Measurements from ENCODE around the gene TRPM2. TPM values are rescaled to one million over a fixed set of nuclear protein-coding genes. Genes with fewer than 3 reads are reported as not detected.
"Not testable (repeated sequence)": the region's sequence is repeated elsewhere in the genome, so short reads cannot be mapped to it uniquely, and the experiment has no call there.

TRPM2 gene
- total and polyA plus RNA-seq, 5 donors from 2014 or later = 0.38 to 3.1 (median 1.1) TPM

GRCh38 chr21:44356160-44356559 is 2.7 kb downstream of the TRPM2 start:
- no peaks in the 10 kb centered on the region for H3K36me3 ChIP-seq (ENCODE audit: control insufficient read depth, insufficient read depth, low read length)
- H3K4me1 ChIP-seq (ENCODE audit: control insufficient read depth, insufficient read depth, low read length, poor library complexity, severe bottlenecking) = peaks cover 19% of the 10 kb centered on the region
- ATAC-seq (ENCODE audit: low read depth in 2 of 2) (no peak), DNase-seq (no peak)
- Mint-ChIP-seq H3K9me3 (peaks cover 0 to 2% (median 0%) of the 10 kb centered on the region in 7 donors), H3K36me3 (no peaks in the 10 kb centered on the region), H3K27me3 (peaks cover 17% of the 10 kb centered on the region), H3K4me3 (no peak overlapping the region), H3K4me1 (peaks cover 0 to 53% (median 21%) of the 10 kb centered on the region in 4 donors), H3K27ac (peak overlapping the region in 1 of 3 donors; percentile 50)
- H3K9me3 ChIP-seq (ENCODE audit: control insufficient read depth in 2 of 2, low read length in 2 of 2) = no peaks in the 10 kb centered on the region
- no peak overlapping the region for H3K27ac ChIP-seq (ENCODE audit: insufficient read depth, low read length, poor library complexity, severe bottlenecking)
- H3K27me3 ChIP-seq (ENCODE audit: control insufficient read depth, insufficient read depth, low read length) = no peaks in the 10 kb centered on the region
- no peak overlapping the region for H3K4me3 ChIP-seq (ENCODE audit: low read depth, low read length)

GRCh38 chr21:44356636-44357035 is 3.2 kb downstream of the TRPM2 start:
- Histone ChIP-seq H3K27ac (ENCODE audit: insufficient read depth, low read length, poor library complexity, severe bottlenecking) (no peak overlapping the region), H3K4me1 (ENCODE audit: control insufficient read depth, insufficient read depth, low read length, poor library complexity, severe bottlenecking) (peaks cover 19% of the 10 kb centered on the region), H3K9me3 (ENCODE audit: control insufficient read depth in 2 of 2, low read length in 2 of 2) (no peaks in the 10 kb centered on the region), H3K36me3 (ENCODE audit: control insufficient read depth, insufficient read depth, low read length) (no peaks in the 10 kb centered on the region), H3K4me3 (ENCODE audit: low read depth, low read length) (no peak overlapping the region), H3K27me3 (ENCODE audit: control insufficient read depth, insufficient read depth, low read length) (no peaks in the 10 kb centered on the region)
- ATAC-seq (ENCODE audit: low read depth in 2 of 2) (no peak), DNase-seq (peak in 1 of 3 donors; percentile 36)
- Mint-ChIP-seq H3K9me3 (peaks cover 0 to 1% (median 0%) of the 10 kb centered on the region in 7 donors), H3K27ac (peak overlapping the region in 1 of 3 donors; percentile 50), H3K27me3 (peaks cover 17% of the 10 kb centered on the region), H3K4me3 (no peak overlapping the region), H3K4me1 (peaks cover 0 to 50% (median 21%) of the 10 kb centered on the region in 4 donors), H3K36me3 (no peaks in the 10 kb centered on the region)

GRCh38 chr21:44357064-44357837 is 3.8 kb downstream of the TRPM2 start:
- no peaks in the 10 kb centered on the region for H3K9me3 ChIP-seq (ENCODE audit: control insufficient read depth in 2 of 2, low read length in 2 of 2)
- no peak overlapping the region for H3K27ac ChIP-seq (ENCODE audit: insufficient read depth, low read length, poor library complexity, severe bottlenecking)
- no peak overlapping the region for H3K4me3 Mint-ChIP-seq

GRCh38 chr21:44359396-44359795 is 6.0 kb downstream of the TRPM2 start:
- Mint-ChIP-seq H3K4me3 (no peak overlapping the region), H3K9me3 (peaks cover 0 to 11% (median 6%) of the 10 kb centered on the region in 7 donors), H3K27ac (no peak overlapping the region), H3K4me1 (peaks cover 0 to 28% (median 12%) of the 10 kb centered on the region in 4 donors), H3K36me3 (no peaks in the 10 kb centered on the region), H3K27me3 (peaks cover 9% of the 10 kb centered on the region)
- no peak for ATAC-seq (ENCODE audit: low read depth in 2 of 2)
- Histone ChIP-seq H3K36me3 (ENCODE audit: control insufficient read depth, insufficient read depth, low read length) (no peaks in the 10 kb centered on the region), H3K27me3 (ENCODE audit: control insufficient read depth, insufficient read depth, low read length) (no peaks in the 10 kb centered on the region), H3K27ac (ENCODE audit: insufficient read depth, low read length, poor library complexity, severe bottlenecking) (no peak overlapping the region), H3K9me3 (ENCODE audit: control insufficient read depth in 2 of 2, low read length in 2 of 2) (peaks cover 0 to 7% of the 10 kb centered on the region in 2 experiments), H3K4me1 (ENCODE audit: control insufficient read depth, insufficient read depth, low read length, poor library complexity, severe bottlenecking) (peaks cover 3% of the 10 kb centered on the region), H3K4me3 (ENCODE audit: low read depth, low read length) (no peak overlapping the region)
- DNase-seq = no peak

More at GRCh38 chr21:44357064-44357837, 3.8 kb downstream of the TRPM2 start:
- DNase-seq (no peak), ATAC-seq (ENCODE audit: low read depth in 2 of 2) (no peak)
- H3K4me3 ChIP-seq (ENCODE audit: low read depth, low read length) = no peak overlapping the region
- H3K4me1 Mint-ChIP-seq = peaks cover 0 to 49% (median 21%) of the 10 kb centered on the region in 4 donors
- H3K27ac Mint-ChIP-seq = no peak overlapping the region
- peaks cover 19% of the 10 kb centered on the region for H3K4me1 ChIP-seq (ENCODE audit: control insufficient read depth, insufficient read depth, low read length, poor library complexity, severe bottlenecking)
- no peaks in the 10 kb centered on the region for H3K36me3 ChIP-seq (ENCODE audit: control insufficient read depth, insufficient read depth, low read length)
- peaks cover 17% of the 10 kb centered on the region for H3K27me3 Mint-ChIP-seq
- H3K36me3 Mint-ChIP-seq = no peaks in the 10 kb centered on the region
- H3K27me3 ChIP-seq (ENCODE audit: control insufficient read depth, insufficient read depth, low read length) = no peaks in the 10 kb centered on the region
- H3K9me3 Mint-ChIP-seq = peaks cover 0 to under 1% (median 0%) of the 10 kb centered on the region in 7 donors

GRCh38 chr21:44360159-44360558 is 6.7 kb downstream of the TRPM2 start:
- H3K36me3 Mint-ChIP-seq = no peaks in the 10 kb centered on the region
- H3K27me3 Mint-ChIP-seq = peaks cover 9% of the 10 kb centered on the region

GRCh38 chr21:44361903-44362302 is 8.5 kb downstream of the TRPM2 start:
- H3K27me3 ChIP-seq (ENCODE audit: control insufficient read depth, insufficient read depth, low read length); H3K36me3 ChIP-seq (ENCODE audit: control insufficient read depth, insufficient read depth, low read length); H3K27me3 Mint-ChIP-seq; H3K4me1 ChIP-seq (ENCODE audit: control insufficient read depth, insufficient read depth, low read length, poor library complexity, severe bottlenecking); H3K27ac ChIP-seq (ENCODE audit: insufficient read depth, low read length, poor library complexity, severe bottlenecking); ATAC-seq (ENCODE audit: low read depth in 2 of 2); H3K4me3 ChIP-seq (ENCODE audit: low read depth, low read length); H3K4me3 Mint-ChIP-seq; H3K36me3 Mint-ChIP-seq; DNase-seq; H3K27ac Mint-ChIP-seq; H3K9me3 ChIP-seq (ENCODE audit: control insufficient read depth in 2 of 2, low read length in 2 of 2); H3K4me1 Mint-ChIP-seq: not testable (repeated sequence)
- H3K9me3 Mint-ChIP-seq = peaks cover 0 to 11% (median 6%) of the 10 kb centered on the region in 7 donors

More at GRCh38 chr21:44360159-44360558, 6.7 kb downstream of the TRPM2 start:
- no peaks in the 10 kb centered on the region for H3K36me3 ChIP-seq (ENCODE audit: control insufficient read depth, insufficient read depth, low read length)
- H3K4me3 Mint-ChIP-seq = no peak overlapping the region
- H3K4me1 ChIP-seq (ENCODE audit: control insufficient read depth, insufficient read depth, low read length, poor library complexity, severe bottlenecking) = no peaks in the 10 kb centered on the region
- H3K27ac Mint-ChIP-seq = no peak overlapping the region
- DNase-seq (no peak), ATAC-seq (ENCODE audit: low read depth in 2 of 2) (peak in 1 of 2 donors; percentile 44)
- peaks cover 0 to 11% (median 6%) of the 10 kb centered on the region in 7 donors for H3K9me3 Mint-ChIP-seq
- peaks cover 0 to 20% (median 11%) of the 10 kb centered on the region in 4 donors for H3K4me1 Mint-ChIP-seq
- H3K9me3 ChIP-seq (ENCODE audit: control insufficient read depth in 2 of 2, low read length in 2 of 2) = peaks cover 0 to 7% of the 10 kb centered on the region in 2 experiments
- no peaks in the 10 kb centered on the region for H3K27me3 ChIP-seq (ENCODE audit: control insufficient read depth, insufficient read depth, low read length)
- H3K27ac ChIP-seq (ENCODE audit: insufficient read depth, low read length, poor library complexity, severe bottlenecking) = no peak overlapping the region
- H3K4me3 ChIP-seq (ENCODE audit: low read depth, low read length) = no peak overlapping the region

GRCh38 chr21:44363278-44363677 is 9.9 kb downstream of the TRPM2 start:
- Mint-ChIP-seq H3K27me3 (peaks cover 13% of the 10 kb centered on the region), H3K4me1 (peaks cover 0 to 10% (median 5%) of the 10 kb centered on the region in 4 donors), H3K27ac (no peak overlapping the region), H3K36me3 (no peaks in the 10 kb centered on the region), H3K9me3 (peaks cover 0 to 11% (median 6%) of the 10 kb centered on the region in 7 donors), H3K4me3 (no peak overlapping the region)
- no peaks in the 10 kb centered on the region for H3K36me3 ChIP-seq (ENCODE audit: control insufficient read depth, insufficient read depth, low read length)
- H3K9me3 ChIP-seq (ENCODE audit: control insufficient read depth in 2 of 2, low read length in 2 of 2) = peaks cover 0 to 7% of the 10 kb centered on the region in 2 experiments
- no peaks in the 10 kb centered on the region for H3K4me1 ChIP-seq (ENCODE audit: control insufficient read depth, insufficient read depth, low read length, poor library complexity, severe bottlenecking)
- no peak overlapping the region for H3K27ac ChIP-seq (ENCODE audit: insufficient read depth, low read length, poor library complexity, severe bottlenecking)
- DNase-seq (no peak), ATAC-seq (ENCODE audit: low read depth in 2 of 2) (no peak)
- no peaks in the 10 kb centered on the region for H3K27me3 ChIP-seq (ENCODE audit: control insufficient read depth, insufficient read depth, low read length)
- H3K4me3 ChIP-seq (ENCODE audit: low read depth, low read length) = no peak overlapping the region

Measured in CD4-positive, CD25-positive, alpha-beta regulatory T cell (primary cell).